Endometrium (tissue), 2 donors: ENCODE results near the gene KIAA1549.
"Not testable (repeated sequence)": the region's sequence is repeated elsewhere in the genome, so short reads cannot be mapped to it uniquely, and the experiment has no call there.

Source experiments
- FAIRE-seq: peaks from 2 replicates; lab custom pipeline; 2012; peaks lifted over from hg19 to GRCh38; lab: Jason Lieb, UNC
- donor health status: control.
- donor health status: control.

Gene KIAA1549

GRCh38 chr7:138981332-138982203, at the start of gene KIAA1549:
KIAA1549 (minus strand) TSS chr7:138981389; CDS start chr7:138981269, 120 bp downstream.
- FAIRE-seq: no peak

GRCh38 chr7:139029353-139029752, 48.2 kb upstream of the KIAA1549 start:
- FAIRE-seq: no peak

- no peak for FAIRE-seq
Observed at GRCh38 chr7:139026551-139026950, 45.4 kb upstream of the KIAA1549 start.

- not testable (repeated sequence) for FAIRE-seq
Observed at GRCh38 chr7:139025861-139026260, 44.7 kb upstream of the KIAA1549 start.

- FAIRE-seq: no peak
Observed at GRCh38 chr7:139023076-139023475, 41.9 kb upstream of the KIAA1549 start.

GRCh38 chr7:139022286-139022685, 41.1 kb upstream of the KIAA1549 start:
- FAIRE-seq: no peak

- FAIRE-seq: no peak
Observed at GRCh38 chr7:139018910-139019309, 37.7 kb upstream of the KIAA1549 start.

- FAIRE-seq: no peak
Observed at GRCh38 chr7:139016931-139017511, 35.8 kb upstream of the KIAA1549 start.

GRCh38 chr7:139011373-139011772, 30.2 kb upstream of the KIAA1549 start:
- FAIRE-seq: no peak

- FAIRE-seq: no peak
Observed at GRCh38 chr7:139004321-139005090, 23.3 kb upstream of the KIAA1549 start.

- FAIRE-seq: no peak
Observed at GRCh38 chr7:138999414-138999813, 18.2 kb upstream of the KIAA1549 start.

GRCh38 chr7:138992052-138992531, 10.9 kb upstream of the KIAA1549 start:
- no peak for FAIRE-seq

- no peak for FAIRE-seq
Observed at GRCh38 chr7:138987686-138988085, 6.5 kb upstream of the KIAA1549 start.

GRCh38 chr7:138982204-138982623, 1.0 kb upstream of the KIAA1549 start:
- no peak for FAIRE-seq

GRCh38 chr7:138980563-138981291, 462 bp downstream of the KIAA1549 start:
- no peak for FAIRE-seq

- FAIRE-seq: no peak
Observed at GRCh38 chr7:138979988-138980562, 1.1 kb downstream of the KIAA1549 start.

- no peak for FAIRE-seq
Observed at GRCh38 chr7:138979226-138979979, 1.8 kb downstream of the KIAA1549 start.

- no peak for FAIRE-seq
Observed at GRCh38 chr7:138978541-138979184, 2.5 kb downstream of the KIAA1549 start.

- FAIRE-seq: not testable (repeated sequence)
Observed at GRCh38 chr7:138976161-138976560, 5.0 kb downstream of the KIAA1549 start.
